Tibial nerve (tissue), 3 donors: Measurements from ENCODE around the gene ATP2A1.

Experiments used
- EP300 ChIP-seq, 2 donors: sonication (generic); formaldehyde crosslinking; IDR thresholded peaks; one replicate each; pipeline ENCODE4 v1.6.1; 2017; ENCODE audit warnings: antibody characterized with exemption in 2 of 2, mild to moderate bottlenecking in 1 of 2
- POLR2A ChIP-seq, 2 donors: fragments of 450-650 bp; IDR thresholded peaks; one replicate each; pipeline ENCODE4 v1.6.1; 2017; ENCODE audit warnings: antibody characterized with exemption in 2 of 2, mild to moderate bottlenecking in 2 of 2, moderate library complexity in 2 of 2

- no peak for TF ChIP-seq POLR2A (IDR thresholded peaks at IDR 0.05)
- TF ChIP-seq EP300 (IDR thresholded peaks at IDR 0.05), result no peak
Observed at GRCh38 chr16:28923652-28924398, 45.5 kb downstream of the ATP2A1 start.
